ENCODE measurements around the gene NPBWR2.
A peak's percentile ranks its signal among the peaks of the same experiment; 100 is the strongest.

Gene NPBWR2

GRCh38 chr20:64101731-64102621 lies 5.4 kb downstream of the NPBWR2 start:
- Histone ChIP-seq H3K36me3 (0 out of 2 replicates have a peak, but pooled peaks cover 7% of the 10 kb centered on the region), H3K27me3 (no peaks in the 10 kb centered on the region), H3K9me3 (no peaks in the 10 kb centered on the region), H3K4me1 (peaks cover 5% of the 10 kb centered on the region), H3K4me3 (ENCODE audit: low read depth, low read length) (peak overlapping the region; percentile 77)
- TF ChIP-seq CTCF (IDR thresholded peaks at IDR 0.05; ENCODE audit: low read depth, low read length) = peak; percentile 82
- peak; percentile 90 for DNase-seq

GRCh38 chr20:64100946-64101688 lies 6.2 kb downstream of the NPBWR2 start:
- Histone ChIP-seq H3K27me3 (no peaks in the 10 kb centered on the region), H3K36me3 (0 out of 2 replicates have a peak, but pooled peaks cover 7% of the 10 kb centered on the region), H3K4me1 (peaks cover 5% of the 10 kb centered on the region), H3K4me3 (ENCODE audit: low read depth, low read length) (no peak overlapping the region), H3K9me3 (no peaks in the 10 kb centered on the region)
- no peak for TF ChIP-seq CTCF (IDR thresholded peaks at IDR 0.05; ENCODE audit: low read depth, low read length)
- DNase-seq = no peak

- peak; percentile 3 for DNase-seq
- H3K4me3 ChIP-seq (ENCODE audit: low read depth, low read length) = no peak overlapping the region
- peaks cover 5% of the 10 kb centered on the region for H3K4me1 ChIP-seq
- H3K36me3 ChIP-seq = 0 out of 2 replicates have a peak, but pooled peaks cover 7% of the 10 kb centered on the region
- no peaks in the 10 kb centered on the region for H3K27me3 ChIP-seq
- no peaks in the 10 kb centered on the region for H3K9me3 ChIP-seq
- TF ChIP-seq CTCF (IDR thresholded peaks at IDR 0.05; ENCODE audit: low read depth, low read length) = no peak
These were observed 6.8 kb downstream of the NPBWR2 start for GRCh38 chr20:64100566-64100888.

- H3K27me3 ChIP-seq = no peaks in the 10 kb centered on the region
- no peak for TF ChIP-seq CTCF (IDR thresholded peaks at IDR 0.05; ENCODE audit: low read depth, low read length)
- no peak overlapping the region for H3K4me3 ChIP-seq (ENCODE audit: low read depth, low read length)
- peaks cover 5% of the 10 kb centered on the region for H3K4me1 ChIP-seq
- 0 out of 2 replicates have a peak, but pooled peaks cover 7% of the 10 kb centered on the region for H3K36me3 ChIP-seq
- no peaks in the 10 kb centered on the region for H3K9me3 ChIP-seq
- peak; percentile 14 for DNase-seq
These were observed 7.3 kb downstream of the NPBWR2 start for GRCh38 chr20:64099880-64100565.

GRCh38 chr20:64099086-64099786 lies 8.1 kb downstream of the NPBWR2 start:
- no peak for TF ChIP-seq CTCF (IDR thresholded peaks at IDR 0.05; ENCODE audit: low read depth, low read length)

More at GRCh38 chr20:64099086-64099786, 8.1 kb downstream of the NPBWR2 start:
- Histone ChIP-seq H3K4me1 (peaks cover 5% of the 10 kb centered on the region), H3K27me3 (no peaks in the 10 kb centered on the region), H3K9me3 (no peaks in the 10 kb centered on the region), H3K4me3 (ENCODE audit: low read depth, low read length) (no peak overlapping the region), H3K36me3 (0 out of 2 replicates have a peak, but pooled peaks cover 7% of the 10 kb centered on the region)
- DNase-seq = no peak

Measured in BE2C (cell line).